GM19468 (cell line): ENCODE measurements around the gene NOC3L.

Source experiments
- ATAC-seq: cut with Tn5 transposase; IDR thresholded peaks from one replicate; pipeline ENCODE4 v1.9.1; 2021; ENCODE audit warnings: mild to moderate bottlenecking, moderate library complexity, moderate number of reproducible peaks; ENCODE audit not compliant: unreplicated experiment; ENCODE audit errors: extremely low read depth

Gene NOC3L

GRCh38 chr10:94310369-94310768, 52.4 kb downstream of the NOC3L start:
- no peak for ATAC-seq

- ATAC-seq: no peak
Observed at GRCh38 chr10:94308866-94309265, 53.9 kb downstream of the NOC3L start.

- ATAC-seq: no peak
Observed at GRCh38 chr10:94307046-94307615, 55.6 kb downstream of the NOC3L start.

GRCh38 chr10:94303929-94304328, 58.8 kb downstream of the NOC3L start:
- ATAC-seq: no peak

GRCh38 chr10:94300042-94300441, 62.7 kb downstream of the NOC3L start:
- ATAC-seq: no peak

- no peak for ATAC-seq
Observed at GRCh38 chr10:94299417-94299816, 63.3 kb downstream of the NOC3L start.

GRCh38 chr10:94294168-94294567, 68.6 kb downstream of the NOC3L start:
- no peak for ATAC-seq

GRCh38 chr10:94293354-94293753, 69.4 kb downstream of the NOC3L start:
- no peak for ATAC-seq

GRCh38 chr10:94292434-94293090, 70.2 kb downstream of the NOC3L start:
- ATAC-seq: no peak

GRCh38 chr10:94288361-94289101, 74.2 kb downstream of the NOC3L start:
- ATAC-seq: no peak

GRCh38 chr10:94287336-94287735, 75.4 kb downstream of the NOC3L start:
- ATAC-seq: no peak

GRCh38 chr10:94286901-94287300, 75.8 kb downstream of the NOC3L start:
- ATAC-seq: no peak

GRCh38 chr10:94285271-94285670, 77.5 kb downstream of the NOC3L start:
- ATAC-seq: no peak
